OCI-LY7 (cell line): Measurements from ENCODE around the gene EFCAB7.

ENCODE experiments used
- CTCF ChIP-seq: fragments of 200-600 bp; sonication (generic); conservative IDR thresholded peaks from 2 replicates; pipeline ENCODE4 v1.5.1; 2014; ENCODE audit warnings: mild to moderate bottlenecking, antibody characterized with exemption, low read length, moderate library complexity, mixed read lengths
- EZH2phosphoT487 ChIP-seq: fragments of 200-600 bp; sonication (generic); IDR thresholded peaks from 2 replicates; pipeline ENCODE4 v1.6.1; 2018; ENCODE audit warnings: low read depth, borderline replicate concordance, mild to moderate bottlenecking, mixed run types, antibody characterized with exemption, low read length, moderate library complexity, mixed read lengths

DNA sequence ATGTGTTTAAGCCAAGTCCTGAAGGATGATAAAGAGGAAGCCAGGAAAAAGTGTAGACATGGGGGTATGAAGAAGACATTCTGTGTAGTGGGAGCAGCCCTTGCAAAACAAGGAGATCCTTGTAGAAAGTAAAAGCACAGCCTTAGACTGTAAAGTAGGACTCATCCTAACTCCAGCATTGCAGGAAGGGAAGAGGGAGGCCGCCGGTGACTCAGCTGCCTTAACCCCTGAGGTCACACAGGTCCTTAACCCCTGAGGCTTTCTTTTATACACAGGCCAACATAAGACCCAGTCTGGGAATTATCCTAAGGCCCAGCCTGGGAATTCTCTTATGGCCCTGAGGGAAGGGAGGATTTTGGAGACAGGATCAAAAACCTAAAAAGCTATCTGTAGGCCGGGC is 87.9 kb downstream of the EFCAB7 start:
- TF ChIP-seq CTCF: no peak
- no peak for TF ChIP-seq EZH2phosphoT487
